GM19025 (cell line): ENCODE data around the gene RAB28.
"Not testable (repeated sequence)": the region's sequence is repeated elsewhere in the genome, so short reads cannot be mapped to it uniquely, and the experiment has no call there.

Source experiments
- ATAC-seq: cut with Tn5 transposase; IDR thresholded peaks from one replicate; pipeline ENCODE4 v1.9.1; 2021; ENCODE audit warnings: mild to moderate bottlenecking, low read depth, moderate library complexity; ENCODE audit not compliant: unreplicated experiment

Gene RAB28

GRCh38 chr4:13454786-13455185, 29.4 kb downstream of the RAB28 start:
- ATAC-seq = no peak

- no peak for ATAC-seq
Measured at GRCh38 chr4:13452927-13453579, 31.1 kb downstream of the RAB28 start.

- ATAC-seq = no peak
Measured at GRCh38 chr4:13449590-13449989, 34.5 kb downstream of the RAB28 start.

- no peak for ATAC-seq
Measured at GRCh38 chr4:13445841-13446790, 38.0 kb downstream of the RAB28 start.

- ATAC-seq = no peak
Measured at GRCh38 chr4:13441506-13441905, 42.6 kb downstream of the RAB28 start.

GRCh38 chr4:13436962-13437361, 47.2 kb downstream of the RAB28 start:
- ATAC-seq = no peak

GRCh38 chr4:13432453-13432852, 51.7 kb downstream of the RAB28 start:
- no peak for ATAC-seq

- ATAC-seq = no peak
Measured at GRCh38 chr4:13430834-13431568, 53.1 kb downstream of the RAB28 start.

GRCh38 chr4:13427599-13428325, 56.4 kb downstream of the RAB28 start:
- no peak for ATAC-seq

- ATAC-seq = no peak
Measured at GRCh38 chr4:13415068-13415785, 68.9 kb downstream of the RAB28 start.

- no peak for ATAC-seq
Measured at GRCh38 chr4:13413729-13414437, 70.3 kb downstream of the RAB28 start.

- ATAC-seq = no peak
Measured at GRCh38 chr4:13411942-13412341, 72.2 kb downstream of the RAB28 start.

GRCh38 chr4:13409324-13409723, 74.8 kb downstream of the RAB28 start:
- ATAC-seq = no peak

- not testable (repeated sequence) for ATAC-seq
Measured at GRCh38 chr4:13406156-13406555, 78.0 kb downstream of the RAB28 start.

GRCh38 chr4:13403833-13404232, 80.3 kb downstream of the RAB28 start:
- ATAC-seq = no peak

- no peak for ATAC-seq
Measured at GRCh38 chr4:13403326-13403725, 80.8 kb downstream of the RAB28 start.

GRCh38 chr4:13399257-13399656, 84.9 kb downstream of the RAB28 start:
- ATAC-seq = no peak

- ATAC-seq = no peak
Measured at GRCh38 chr4:13396161-13396560, 88.0 kb downstream of the RAB28 start.

GRCh38 chr4:13389901-13390300, 94.2 kb downstream of the RAB28 start:
- not testable (repeated sequence) for ATAC-seq
